ENCODE measurements around the gene RAB5IF. TPM values are rescaled to one million over a fixed set of nuclear protein-coding genes. Genes with fewer than 3 reads are reported as not detected.

RAB5IF gene
- total and polyA plus RNA-seq, 2 of the 13 experiments (the other 11 are each of a cell fraction or from before 2014, with no cell fraction given), result 261 to 305 TPM

GRCh38 chr20:36632487-36633284, 27.1 kb downstream of the RAB5IF start (continued):
- peak; percentile 41 for TF ChIP-seq PATZ1 (CRISPR knock-in tag; IDR thresholded peaks at IDR 0.05)
- TF ChIP-seq HNRNPUL1 (IDR thresholded peaks at IDR 0.05; ENCODE audit: low read depth, low read length), result no peak
- TF ChIP-seq MTF2 (CRISPR knock-in tag; IDR thresholded peaks at IDR 0.05; ENCODE audit: borderline replicate concordance), result peak; percentile 57; the same call in 1 of the 2 replicates
- peak; percentile 79 for TF ChIP-seq MXD1 (CRISPR knock-in tag; IDR thresholded peaks at IDR 0.05)
- TF ChIP-seq PCBP2 (optimal IDR thresholded peaks at IDR 0.05; ENCODE audit: low read depth, low read length, poor library complexity, severe bottlenecking), result no peak
- TF ChIP-seq NAIF1 (CRISPR knock-in tag; IDR thresholded peaks at IDR 0.05; ENCODE audit: borderline replicate concordance), result no peak
- peak; percentile 69; the same call in 1 of the 2 replicates for TF ChIP-seq ZNF12 (CRISPR knock-in tag; IDR thresholded peaks at IDR 0.05)
- TF ChIP-seq KDM2A (CRISPR knock-in tag; IDR thresholded peaks at IDR 0.05; ENCODE audit: borderline replicate concordance, low read depth), result peak; percentile 15; the same call in 1 of the 2 replicates
- peak; percentile 42; the same call in 1 of the 2 replicates for TF ChIP-seq ZNF609 (CRISPR knock-in tag; IDR thresholded peaks at IDR 0.05; ENCODE audit: borderline replicate concordance)
- TF ChIP-seq ZNF687 (CRISPR knock-in tag; IDR thresholded peaks at IDR 0.05), result peak; percentile 90
- peak; percentile 56; the same call in 1 of the 2 replicates for TF ChIP-seq CSRNP1 (CRISPR knock-in tag; IDR thresholded peaks at IDR 0.05)
- TF ChIP-seq SYNCRIP (IDR thresholded peaks at IDR 0.05; ENCODE audit: insufficient read depth, low read depth, low read length), result no peak
- peak; percentile 65 for TF ChIP-seq SKI (IDR thresholded peaks at IDR 0.05; ENCODE audit: partially characterized antibody)
- TF ChIP-seq PHF8 (CRISPR knock-in tag; IDR thresholded peaks at IDR 0.05), result peak; percentile 20

Data from HepG2 (cell line).